ENCODE data around the gene MCCD1.

DNA sequence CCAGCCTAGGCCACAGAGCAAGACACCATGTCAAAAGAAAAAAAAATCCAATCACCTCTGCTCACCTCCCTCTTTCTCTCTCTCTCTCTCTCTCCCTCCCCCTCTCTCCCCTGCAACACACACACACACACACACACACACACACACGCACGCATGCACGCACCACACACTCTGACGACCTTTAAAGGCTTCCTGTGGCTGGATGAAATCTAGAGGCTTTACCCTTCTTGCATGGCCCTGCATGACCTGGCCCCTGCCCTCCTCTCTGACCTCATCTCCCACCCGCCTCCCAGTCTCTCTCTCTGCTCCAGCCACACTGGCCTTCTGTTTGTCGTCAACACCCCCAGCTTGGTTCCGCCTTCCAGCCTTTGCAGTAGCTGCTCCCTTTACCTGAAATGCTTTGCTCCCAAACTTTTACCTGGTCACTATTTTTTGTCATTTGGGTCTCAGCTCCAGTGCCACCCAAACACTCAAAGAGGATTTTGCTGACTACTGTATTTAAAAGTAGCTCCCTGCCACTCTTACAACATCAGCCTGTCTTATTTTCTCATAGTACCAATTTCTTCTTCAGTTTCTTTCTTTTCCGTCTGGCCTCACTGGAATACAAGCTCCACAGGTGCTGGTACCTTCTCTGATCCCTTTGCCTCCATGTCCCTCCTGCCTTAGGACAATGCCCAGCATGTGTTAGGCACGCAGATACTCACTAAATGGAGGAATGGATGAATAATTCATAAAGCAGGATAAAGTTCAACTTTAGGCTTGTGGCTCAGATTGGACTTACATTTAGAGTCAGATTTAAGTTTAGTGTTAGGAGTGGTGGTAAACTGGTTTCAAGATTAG, 39.0 kb downstream of the MCCD1 start:
- TF ChIP-seq CTCF (conservative IDR thresholded peaks at IDR 0.05; ENCODE audit: low read length) = no peak
- TF ChIP-seq EZH2phosphoT487 (IDR thresholded peaks at IDR 0.05; ENCODE audit: borderline replicate concordance) = no peak

All from Loucy (cell line).